OCI-LY1 (cell line): ENCODE results near the gene MR1.
"Not testable (repeated sequence)": the region's sequence is repeated elsewhere in the genome, so short reads cannot be mapped to it uniquely, and the experiment has no call there.

ENCODE experiments used
- H2AFZ ChIP-seq: fragments of 200-600 bp; sonication (generic), shearing (Covaris generic); 2 replicates; pipeline ENCODE4 v1.6.0; 2014; ENCODE audit warnings: antibody characterized with exemption, mild to moderate bottlenecking, low read length
- H3F3A ChIP-seq: fragments of 200-600 bp; sonication (generic), shearing (Covaris generic); 2 replicates; pipeline ENCODE4 v1.6.0; 2014; ENCODE audit warnings: mild to moderate bottlenecking, antibody characterized with exemption, low read length, moderate library complexity; ENCODE audit not compliant: insufficient read depth
- H3K27ac ChIP-seq: fragments of 200-600 bp; sonication (generic); 2 replicates; pipeline ENCODE4 v1.5.1; 2014; ENCODE audit warnings: low read length, mixed run types, mild to moderate bottlenecking, low read depth; ENCODE audit not compliant: poor library complexity, severe bottlenecking
- H3K27me3 ChIP-seq: fragments of 200-600 bp; sonication (generic); 2 replicates; pipeline ENCODE4 v1.6.0; 2014; ENCODE audit warnings: antibody characterized with exemption, mild to moderate bottlenecking, low read length, moderate library complexity; ENCODE audit not compliant: insufficient read depth
- H3K36me3 ChIP-seq: fragments of 200-600 bp; sonication (generic); 2 replicates; pipeline ENCODE4 v1.6.1; 2014; ENCODE audit warnings: mild to moderate bottlenecking, antibody characterized with exemption, low read length, moderate library complexity, mixed read lengths; ENCODE audit not compliant: insufficient read depth
- H3K4me1 ChIP-seq: fragments of 200-600 bp; sonication (generic); 2 replicates; pipeline ENCODE4 v1.5.1; 2014; ENCODE audit warnings: mild to moderate bottlenecking, low read length, moderate library complexity; ENCODE audit not compliant: insufficient read depth, severe bottlenecking
- H3K4me2 ChIP-seq: fragments of 200-600 bp; sonication (generic), shearing (Covaris generic); 2 replicates; pipeline ENCODE4 v1.6.1; 2014; ENCODE audit warnings: low read length
- H3K4me3 ChIP-seq: fragments of 200-600 bp; sonication (generic); 2 replicates; pipeline ENCODE4 v1.5.1; 2014; ENCODE audit warnings: low read length, low read depth, mild to moderate bottlenecking, mixed read lengths; ENCODE audit not compliant: poor library complexity, severe bottlenecking
- H3K79me2 ChIP-seq: fragments of 200-600 bp; shearing (Covaris generic); 2 replicates; pipeline ENCODE4 v1.6.1; 2016; ENCODE audit warnings: mixed run types, low read length, mixed read lengths; ENCODE audit not compliant: insufficient read depth
- H3K9ac ChIP-seq: fragments of 200-600 bp; sonication (generic), shearing (Covaris generic); 2 replicates; pipeline ENCODE4 v1.6.1; 2014; ENCODE audit warnings: mild to moderate bottlenecking, low read length, mixed read lengths
- H3K9me2 ChIP-seq: fragments of 200-600 bp; sonication (generic), shearing (Covaris generic); 2 replicates; pipeline ENCODE4 v1.6.1; 2014; ENCODE audit warnings: low read depth, mild to moderate bottlenecking, low read length, mixed read lengths
- H3K9me3 ChIP-seq: fragments of 200-600 bp; shearing (Covaris generic); 2 replicates; pipeline ENCODE4 v1.6.1; 2014; ENCODE audit warnings: low read length, mixed read lengths
- H4K20me1 ChIP-seq: fragments of 200-600 bp; sonication (generic), shearing (Covaris generic); 2 replicates; pipeline ENCODE4 v1.6.0; 2016; ENCODE audit warnings: mild to moderate bottlenecking, low read length; ENCODE audit not compliant: insufficient read depth
- EZH2 ChIP-seq: fragments of 200-600 bp; sonication (generic), shearing (Covaris generic); IDR thresholded peaks from 2 replicates; pipeline ENCODE4 v1.8.0; 2017; ENCODE audit warnings: borderline replicate concordance, mixed run types, mild to moderate bottlenecking, antibody characterized with exemption, low read length, moderate library complexity, mixed read lengths
- TF ChIP-seq, protein P1 (sequence below): fragments of 200-600 bp; sonication (generic), shearing (Covaris generic); IDR thresholded peaks from 2 replicates; pipeline ENCODE4 v1.5.1; 2017; ENCODE audit warnings: mild to moderate bottlenecking, antibody characterized with exemption, low read length, moderate library complexity, mixed read lengths

The MR1 gene

DNA sequence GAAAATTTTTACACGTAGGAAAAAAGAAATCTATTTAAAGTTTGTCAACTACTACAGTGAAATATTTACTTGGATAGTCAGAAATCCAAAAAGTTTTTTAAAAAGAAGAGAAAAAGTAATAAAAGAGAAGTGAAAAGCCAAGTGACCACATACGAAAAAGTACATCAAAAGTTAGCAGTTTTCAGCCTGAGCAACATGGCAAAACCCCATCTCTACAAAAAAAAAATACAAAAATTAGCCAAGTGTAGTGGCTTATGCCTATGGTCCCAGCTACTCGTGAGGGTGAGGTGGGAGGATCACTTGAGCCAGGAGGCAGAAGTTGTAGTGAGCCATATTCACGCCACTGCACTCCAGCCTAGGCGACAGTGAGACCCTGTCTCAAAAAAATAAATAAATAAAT lies 5.2 kb upstream of the MR1 start:
- no peaks in the 10 kb centered on the region for H3K4me1 ChIP-seq
- no peak overlapping the region for H3K9ac ChIP-seq
- H3K79me2 ChIP-seq, result no peaks in the 10 kb centered on the region
- no peaks in the 10 kb centered on the region for H3F3A ChIP-seq
- no peak overlapping the region for H3K4me2 ChIP-seq
- no peaks in the 10 kb centered on the region for H3K27me3 ChIP-seq
- H3K36me3 ChIP-seq, result no peaks in the 10 kb centered on the region
- no peak overlapping the region for H3K4me3 ChIP-seq
- H3K27ac ChIP-seq, result no peak overlapping the region
- TF ChIP-seq EZH2, result no peak
- TF ChIP-seq, protein P1, sequence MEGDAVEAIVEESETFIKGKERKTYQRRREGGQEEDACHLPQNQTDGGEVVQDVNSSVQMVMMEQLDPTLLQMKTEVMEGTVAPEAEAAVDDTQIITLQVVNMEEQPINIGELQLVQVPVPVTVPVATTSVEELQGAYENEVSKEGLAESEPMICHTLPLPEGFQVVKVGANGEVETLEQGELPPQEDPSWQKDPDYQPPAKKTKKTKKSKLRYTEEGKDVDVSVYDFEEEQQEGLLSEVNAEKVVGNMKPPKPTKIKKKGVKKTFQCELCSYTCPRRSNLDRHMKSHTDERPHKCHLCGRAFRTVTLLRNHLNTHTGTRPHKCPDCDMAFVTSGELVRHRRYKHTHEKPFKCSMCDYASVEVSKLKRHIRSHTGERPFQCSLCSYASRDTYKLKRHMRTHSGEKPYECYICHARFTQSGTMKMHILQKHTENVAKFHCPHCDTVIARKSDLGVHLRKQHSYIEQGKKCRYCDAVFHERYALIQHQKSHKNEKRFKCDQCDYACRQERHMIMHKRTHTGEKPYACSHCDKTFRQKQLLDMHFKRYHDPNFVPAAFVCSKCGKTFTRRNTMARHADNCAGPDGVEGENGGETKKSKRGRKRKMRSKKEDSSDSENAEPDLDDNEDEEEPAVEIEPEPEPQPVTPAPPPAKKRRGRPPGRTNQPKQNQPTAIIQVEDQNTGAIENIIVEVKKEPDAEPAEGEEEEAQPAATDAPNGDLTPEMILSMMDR, result no peak
- no peaks in the 10 kb centered on the region for H3K9me2 ChIP-seq
- no peaks in the 10 kb centered on the region for H4K20me1 ChIP-seq
- no peaks in the 10 kb centered on the region for H3K9me3 ChIP-seq
- no peak overlapping the region for H2AFZ ChIP-seq

DNA sequence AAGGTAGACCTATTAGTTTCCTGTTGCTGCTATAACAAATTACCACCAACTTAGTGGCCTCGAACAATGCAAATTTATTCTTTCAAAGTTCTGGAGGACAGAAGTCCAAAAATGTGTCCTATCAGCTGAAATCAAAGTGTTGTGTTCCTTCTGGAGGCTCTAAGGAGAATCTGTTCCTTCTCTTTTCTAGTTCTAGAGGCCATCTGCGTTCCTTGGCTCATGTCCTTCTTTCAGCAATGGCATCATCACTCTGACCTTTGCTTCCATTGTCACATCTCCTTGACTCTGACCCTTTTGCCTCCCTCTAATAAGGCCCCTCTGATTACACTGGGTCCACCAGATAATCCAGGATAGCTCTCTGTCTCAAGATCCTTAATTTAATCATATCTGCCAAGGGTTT lies 1.2 kb upstream of the MR1 start:
- TF ChIP-seq, protein P1, result no peak
- TF ChIP-seq EZH2, result no peak
- Histone ChIP-seq H2AFZ (no peak overlapping the region), H3K4me2 (no peak overlapping the region), H3K36me3 (no peaks in the 10 kb centered on the region), H4K20me1 (no peaks in the 10 kb centered on the region), H3K4me3 (no peak overlapping the region), H3F3A (no peaks in the 10 kb centered on the region), H3K9me2 (no peaks in the 10 kb centered on the region), H3K9me3 (no peaks in the 10 kb centered on the region), H3K9ac (no peak overlapping the region), H3K27me3 (no peaks in the 10 kb centered on the region), H3K27ac (no peak overlapping the region), H3K4me1 (no peaks in the 10 kb centered on the region), H3K79me2 (no peaks in the 10 kb centered on the region)

- Histone ChIP-seq H3K9ac (no peak overlapping the region), H3K9me2 (no peaks in the 10 kb centered on the region), H3K4me3 (no peak overlapping the region), H3K27ac (no peak overlapping the region), H3K27me3 (no peaks in the 10 kb centered on the region), H3K36me3 (no peaks in the 10 kb centered on the region), H3K9me3 (no peaks in the 10 kb centered on the region), H2AFZ (no peak overlapping the region), H3F3A (no peaks in the 10 kb centered on the region), H4K20me1 (no peaks in the 10 kb centered on the region), H3K4me1 (no peaks in the 10 kb centered on the region), H3K79me2 (no peaks in the 10 kb centered on the region), H3K4me2 (no peak overlapping the region)
- no peak for TF ChIP-seq EZH2
- TF ChIP-seq, protein P1, result no peak
These were observed 520 bp upstream of the MR1 start for GRCh38 chr1:181033128-181033798.

DNA sequence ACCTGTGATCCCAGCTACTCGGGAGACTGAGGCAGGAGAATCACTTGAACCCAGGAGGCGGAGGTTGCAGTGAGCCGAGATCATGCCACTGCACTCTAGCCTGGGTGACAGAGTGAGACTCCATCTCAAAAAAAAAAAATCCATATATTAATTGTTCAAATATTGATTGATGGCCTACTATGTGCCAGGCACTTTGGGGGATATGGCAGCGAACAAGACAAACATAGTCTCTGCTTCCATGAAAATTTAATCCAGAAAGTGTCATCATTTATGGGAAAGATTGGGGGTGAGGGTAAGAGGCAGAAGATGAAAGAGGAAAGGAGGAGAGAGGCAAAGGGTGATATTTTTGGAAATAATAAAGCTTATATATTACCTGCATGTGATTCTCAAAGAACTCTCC lies 1.4 kb downstream of the MR1 start:
- H3K4me3 ChIP-seq, H3K36me3 ChIP-seq, H4K20me1 ChIP-seq, H3K9me2 ChIP-seq, H3K9ac ChIP-seq, H3K9me3 ChIP-seq, H3K27ac ChIP-seq, H3K27me3 ChIP-seq, H3K79me2 ChIP-seq, H3K4me2 ChIP-seq, H3F3A ChIP-seq, H3K4me1 ChIP-seq, H2AFZ ChIP-seq: not testable (repeated sequence)
